Lower leg skin (tissue), 4 donors: ENCODE measurements around the gene RAB39A. TPM values are rescaled to one million over a fixed set of nuclear protein-coding genes. Genes with fewer than 3 reads are reported as not detected.

ENCODE experiments used
- DNase-seq, 2 donors: peaks; one replicate each; pipeline ENCODE4 v3.0.0-alpha.2; 2019; ENCODE audit warnings: low spot score in 2 of 2
- H3K4me3 ChIP-seq: fragments of 200-600 bp; sonication (generic); 2 replicates; pipeline ENCODE4 v1.5.1; 2017; ENCODE audit warnings: mild to moderate bottlenecking, low read depth; ENCODE audit not compliant: poor library complexity, severe bottlenecking
- CTCF ChIP-seq, 3 donors: fragments of 450-650 bp; IDR thresholded peaks; one replicate each; pipeline ENCODE4 v1.5.1; 2016; ENCODE audit warnings: antibody characterized with exemption in 3 of 3, mild to moderate bottlenecking in 3 of 3, moderate library complexity in 2 of 3
- POLR2A ChIP-seq, 2 donors: fragments of 450-650 bp; IDR thresholded peaks; one replicate each; pipeline ENCODE4 v1.6.1; 2016 to 2017; ENCODE audit warnings: antibody characterized with exemption in 2 of 2, mild to moderate bottlenecking in 1 of 2, moderate library complexity in 1 of 2
- WGBS, 2 donors: methylation state at CpG; one replicate each; pipeline ENCODE4 v1.1.5; 2018; 5-methylcytosine and 5-hydroxymethylcytosine counted together
- intact Hi-C: fragments of 100-400 bp; cut with DNase I; formaldehyde crosslinking; loops from one replicate; pipeline ENCODE4 v1.15.0; 2023; ENCODE audit warnings: low total_unique reads
- total RNA-seq, 4 donors: library from RNA; depleted of rRNA; stranded (reverse); fragments of >200 nt; gene quantifications; one replicate each; pipeline ENCODE4 v1.1.0, GENCODE V29; 2016

Gene RAB39A
- total RNA-seq, 4 donors from 2014 or later, result 0.19 TPM; not detected in 3

DNA sequence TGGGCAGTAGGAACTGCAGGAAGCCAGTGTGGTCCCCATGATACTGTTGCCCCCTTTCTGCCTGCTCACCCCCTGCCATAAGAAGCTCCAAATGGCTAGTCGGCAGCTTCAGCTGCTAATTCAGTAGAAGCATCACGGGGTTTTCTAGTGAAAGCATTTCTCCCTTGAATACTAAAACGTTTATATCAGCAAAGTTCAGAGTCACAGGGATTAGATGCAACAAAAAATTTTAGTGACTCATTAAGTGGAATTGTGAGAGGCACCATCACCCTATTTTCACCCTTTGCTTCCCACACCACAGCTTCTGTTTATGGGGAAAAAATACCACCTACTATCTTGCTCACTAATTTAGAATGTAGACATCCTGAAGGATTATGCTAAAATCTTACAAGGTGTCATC lies 25.2 kb downstream of the RAB39A start:
- H3K4me3 ChIP-seq, result no peak overlapping the region
- WGBS, 2 donors, result 72 to 76% methylated on average over 3 of the region's 3 CpGs

DNA sequence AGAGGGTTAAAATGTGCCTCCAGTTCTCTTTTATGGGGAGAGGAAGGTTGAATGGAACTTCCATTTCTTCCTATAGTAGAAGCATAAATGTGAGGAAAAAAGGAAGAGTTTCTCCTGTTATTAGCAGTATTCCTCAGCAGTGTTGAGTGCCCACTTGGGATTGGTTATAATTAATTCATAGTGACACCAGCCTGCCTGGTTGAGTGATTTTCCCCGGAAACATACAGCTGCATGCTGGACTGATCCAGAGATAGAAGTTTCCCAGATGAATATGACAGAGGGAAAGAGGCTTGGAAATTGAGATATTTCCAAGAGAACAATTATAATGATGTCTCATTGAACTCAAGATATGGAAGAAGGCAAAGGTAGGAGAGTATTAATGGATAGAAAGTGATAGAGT lies 28.3 kb downstream of the RAB39A start:
- peak in 1 of 2 donors; percentile 3 for DNase-seq
- no peak overlapping the region for H3K4me3 ChIP-seq
- TF ChIP-seq POLR2A (IDR thresholded peaks at IDR 0.05), result no peak
- no peak for TF ChIP-seq CTCF (IDR thresholded peaks at IDR 0.05)
- WGBS, 2 donors, result 73 to 75% methylated on average over 1 of the region's 1 CpG
- intact Hi-C loops, result no loop called here

More for the DNA sequence above, 25.2 kb downstream of the RAB39A start:
- TF ChIP-seq CTCF (IDR thresholded peaks at IDR 0.05) (no peak), POLR2A (IDR thresholded peaks at IDR 0.05) (no peak)
- intact Hi-C loops, result no loop called here
- DNase-seq, result no peak

GRCh38 chr11:107957109-107957588 lies 28.9 kb downstream of the RAB39A start:
- intact Hi-C loops, result no loop called here
- DNase-seq, result peak; percentile 64 to 78
- no peak overlapping the region for H3K4me3 ChIP-seq
- 4 to 5% methylated on average over 1 of the region's 1 CpG for WGBS, 2 donors
- no peak for TF ChIP-seq POLR2A (IDR thresholded peaks at IDR 0.05)
- TF ChIP-seq CTCF (IDR thresholded peaks at IDR 0.05), result no peak

GRCh38 chr11:107961480-107961879 lies 33.2 kb downstream of the RAB39A start:
- DNase-seq, result no peak
- 76% methylated on average over 3 of the region's 3 CpGs for whole genome bisulfite sequencing, 2 donors
- intact Hi-C loops, result no loop called here

DNA sequence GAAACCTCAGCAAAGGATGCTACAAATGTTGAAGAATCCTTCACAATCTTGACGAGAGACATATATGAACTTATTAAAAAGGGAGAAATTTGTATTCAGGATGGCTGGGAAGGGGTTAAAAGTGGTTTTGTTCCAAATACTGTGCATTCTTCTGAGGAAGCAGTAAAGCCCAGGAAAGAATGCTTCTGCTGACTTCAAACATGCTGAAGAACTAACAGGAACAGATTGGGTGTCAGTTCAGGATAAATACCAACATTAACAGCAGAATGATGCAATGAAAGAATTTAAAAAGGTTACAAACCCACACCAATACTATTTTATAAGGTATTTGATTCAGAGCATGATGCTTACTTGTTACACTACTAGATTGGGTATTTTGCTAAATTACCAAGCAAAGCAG lies 33.9 kb downstream of the RAB39A start:
- no peak for DNase-seq
- H3K4me3 ChIP-seq, result no peak overlapping the region
- intact Hi-C loops, result no loop called here
- TF ChIP-seq POLR2A (IDR thresholded peaks at IDR 0.05) (no peak), CTCF (IDR thresholded peaks at IDR 0.05) (no peak)
- WGBS, 2 donors, result 71 to 78% methylated on average over 1 of the region's 1 CpG

More at GRCh38 chr11:107961480-107961879, 33.2 kb downstream of the RAB39A start:
- H3K4me3 ChIP-seq, result no peak overlapping the region
- no peak for TF ChIP-seq CTCF (IDR thresholded peaks at IDR 0.05)
- TF ChIP-seq POLR2A (IDR thresholded peaks at IDR 0.05), result no peak

- no peak overlapping the region for H3K4me3 ChIP-seq
- intact Hi-C loops, result no loop called here
- peak in 1 of 2 donors; percentile 20 for DNase-seq
- WGBS, 2 donors, result 75 to 77% methylated on average over 8 of the region's 8 CpGs
- TF ChIP-seq CTCF (IDR thresholded peaks at IDR 0.05) (no peak), POLR2A (IDR thresholded peaks at IDR 0.05) (no peak)
Observed at GRCh38 chr11:107963091-107963490, 34.8 kb downstream of the RAB39A start.
